Putamen (tissue), 1 donor: ENCODE results near the gene RPS27.

ENCODE experiments used
- DNase-seq: peaks from one replicate; pipeline ENCODE4 v3.0.0-alpha.2; 2016; ENCODE audit warnings: low spot score

RPS27 gene

GRCh38 chr1:153990468-153991150, at the start of gene RPS27:
RPS27 (plus strand) TSS chr1:153990762; CDS start chr1:153990797, 35 bp downstream.
- DNase-seq = peak; percentile 97

- no peak for DNase-seq
Measured at GRCh38 chr1:153941826-153942725, 48.5 kb upstream of the RPS27 start.

GRCh38 chr1:153942766-153943549, 47.6 kb upstream of the RPS27 start:
- no peak for DNase-seq

- DNase-seq = no peak
Measured at GRCh38 chr1:153944005-153944826, 46.3 kb upstream of the RPS27 start.

GRCh38 chr1:153944827-153945117, 45.8 kb upstream of the RPS27 start:
- DNase-seq = no peak

- no peak for DNase-seq
Measured at GRCh38 chr1:153945131-153945794, 45.3 kb upstream of the RPS27 start.

- DNase-seq = no peak
Measured at GRCh38 chr1:153945795-153946621, 44.6 kb upstream of the RPS27 start.

- DNase-seq = peak; percentile 85
Measured at GRCh38 chr1:153946622-153947241, 43.8 kb upstream of the RPS27 start, which contains the start of gene DENND4B. DENND4B (minus strand) TSS chr1:153946718; CDS start chr1:153944374, 2,344 bp downstream.

- DNase-seq = no peak
Measured at GRCh38 chr1:153951183-153951582, 39.4 kb upstream of the RPS27 start.

- DNase-seq = no peak
Measured at GRCh38 chr1:153951801-153952200, 38.8 kb upstream of the RPS27 start.

GRCh38 chr1:153953859-153954365, 36.6 kb upstream of the RPS27 start:
- no peak for DNase-seq

- DNase-seq = no peak
Measured at GRCh38 chr1:153954826-153955225, 35.7 kb upstream of the RPS27 start.

- no peak for DNase-seq
Measured at GRCh38 chr1:153956997-153957715, 33.4 kb upstream of the RPS27 start.

GRCh38 chr1:153957744-153958110, 32.8 kb upstream of the RPS27 start:
- no peak for DNase-seq

GRCh38 chr1:153958111-153958960, 32.2 kb upstream of the RPS27 start, which contains the start of gene CRTC2:
CRTC2 (minus strand) TSS chr1:153958612; CDS start chr1:153958497, 115 bp downstream.
- DNase-seq = peak; percentile 98

- no peak for DNase-seq
Measured at GRCh38 chr1:153958961-153959260, 31.7 kb upstream of the RPS27 start.

- DNase-seq = no peak
Measured at GRCh38 chr1:153959454-153959853, 31.1 kb upstream of the RPS27 start.

- DNase-seq = no peak
Measured at GRCh38 chr1:153960206-153960605, 30.4 kb upstream of the RPS27 start.
